Measurements from ENCODE around the gene SLC9A9. TPM values are rescaled to one million over a fixed set of nuclear protein-coding genes. Genes with fewer than 3 reads are reported as not detected.
"Not testable (repeated sequence)": the region's sequence is repeated elsewhere in the genome, so short reads cannot be mapped to it uniquely, and the experiment has no call there.

SLC9A9 gene
- polyA plus RNA-seq, 1 donor (not counting 4 experiments of a cell fraction or from before 2014, with no cell fraction given): 5.2 TPM

GRCh38 chr3:143798151-143798550 is 50.1 kb downstream of the SLC9A9 start:
- H3K9ac ChIP-seq (ENCODE audit: control insufficient read depth, extremely low read depth, insufficient read depth, low read length); H3K36me3 ChIP-seq (ENCODE audit: control insufficient read depth in 2 of 2, extremely low read depth in 1 of 2, insufficient read depth in 2 of 2, low read length in 2 of 2); H4K20me1 ChIP-seq (ENCODE audit: control insufficient read depth, extremely low read depth, insufficient read depth, low read length); H3K4me3 ChIP-seq (ENCODE audit: control insufficient read depth in 2 of 3, extremely low read depth in 1 of 3, insufficient read depth in 2 of 3, low read depth in 1 of 3, low read length in 3 of 3); H3K27ac ChIP-seq (ENCODE audit: control insufficient read depth, insufficient read depth, low read length); H2AFZ ChIP-seq (ENCODE audit: control insufficient read depth, low read length); H3K9me3 ChIP-seq (ENCODE audit: control insufficient read depth, low read depth, low read length); FAIRE-seq; H3K4me1 ChIP-seq (ENCODE audit: control insufficient read depth, extremely low read depth, insufficient read depth, low read length); DNase-seq (ENCODE audit: low read depth, low spot score); H3K27me3 ChIP-seq (ENCODE audit: control insufficient read depth, extremely low read depth, insufficient read depth, low read length); H3K79me2 ChIP-seq (ENCODE audit: control insufficient read depth, insufficient read depth, low read length); H3K9me1 ChIP-seq (ENCODE audit: control insufficient read depth, extremely low read depth, insufficient read depth, low read length); H3K4me2 ChIP-seq (ENCODE audit: control insufficient read depth, extremely low read depth, insufficient read depth, low read depth, low read length); dilution Hi-C loops (cut with MboI; ENCODE audit: extremely low pct_ligation_motif_present, low sequenced_read_pairs): not testable (repeated sequence)

GRCh38 chr3:143795874-143796273 is 52.4 kb downstream of the SLC9A9 start:
- Histone ChIP-seq H3K9me1 (ENCODE audit: control insufficient read depth, extremely low read depth, insufficient read depth, low read length) (no peaks in the 10 kb centered on the region), H3K27ac (ENCODE audit: control insufficient read depth, insufficient read depth, low read length) (no peak overlapping the region), H3K4me1 (ENCODE audit: control insufficient read depth, extremely low read depth, insufficient read depth, low read length) (no peaks in the 10 kb centered on the region), H3K4me3 (ENCODE audit: control insufficient read depth in 2 of 3, extremely low read depth in 1 of 3, insufficient read depth in 2 of 3, low read depth in 1 of 3, low read length in 3 of 3) (no peak overlapping the region), H3K9ac (ENCODE audit: control insufficient read depth, extremely low read depth, insufficient read depth, low read length) (no peak overlapping the region), H3K27me3 (ENCODE audit: control insufficient read depth, extremely low read depth, insufficient read depth, low read length) (no peaks in the 10 kb centered on the region), H3K9me3 (ENCODE audit: control insufficient read depth, low read depth, low read length) (no peaks in the 10 kb centered on the region), H3K36me3 (ENCODE audit: control insufficient read depth in 2 of 2, extremely low read depth in 1 of 2, insufficient read depth in 2 of 2, low read length in 2 of 2) (no peaks in the 10 kb centered on the region), H4K20me1 (ENCODE audit: control insufficient read depth, extremely low read depth, insufficient read depth, low read length) (no peaks in the 10 kb centered on the region), H3K4me2 (ENCODE audit: control insufficient read depth, extremely low read depth, insufficient read depth, low read depth, low read length) (no peak overlapping the region), H2AFZ (ENCODE audit: control insufficient read depth, low read length) (no peak overlapping the region), H3K79me2 (ENCODE audit: control insufficient read depth, insufficient read depth, low read length) (no peaks in the 10 kb centered on the region)
- FAIRE-seq (no peak), DNase-seq (ENCODE audit: low read depth, low spot score) (no peak)
- dilution Hi-C loops (cut with MboI; ENCODE audit: extremely low pct_ligation_motif_present, low sequenced_read_pairs): no loop called here
- TF ChIP-seq EZH2 (IDR thresholded peaks at IDR 0.05; ENCODE audit: low read length): no peak
- peak in 1 of 3 experiments; percentile 3 for TF ChIP-seq CTCF (optimal IDR thresholded peaks at IDR 0.05 in 1 of 3, IDR thresholded peaks at IDR 0.05 in 1 of 3, conservative IDR thresholded peaks at IDR 0.05 in 1 of 3; ENCODE audit: extremely low read depth in 1 of 3, insufficient read depth in 2 of 3, low read length in 3 of 3)

- Histone ChIP-seq H3K79me2 (ENCODE audit: control insufficient read depth, insufficient read depth, low read length) (no peaks in the 10 kb centered on the region), H3K9me1 (ENCODE audit: control insufficient read depth, extremely low read depth, insufficient read depth, low read length) (no peaks in the 10 kb centered on the region), H4K20me1 (ENCODE audit: control insufficient read depth, extremely low read depth, insufficient read depth, low read length) (no peaks in the 10 kb centered on the region), H3K9ac (ENCODE audit: control insufficient read depth, extremely low read depth, insufficient read depth, low read length) (no peak overlapping the region), H3K36me3 (ENCODE audit: control insufficient read depth in 2 of 2, extremely low read depth in 1 of 2, insufficient read depth in 2 of 2, low read length in 2 of 2) (no peaks in the 10 kb centered on the region), H3K4me3 (ENCODE audit: control insufficient read depth in 2 of 3, extremely low read depth in 1 of 3, insufficient read depth in 2 of 3, low read depth in 1 of 3, low read length in 3 of 3) (no peak overlapping the region), H3K4me2 (ENCODE audit: control insufficient read depth, extremely low read depth, insufficient read depth, low read depth, low read length) (no peak overlapping the region), H3K27me3 (ENCODE audit: control insufficient read depth, extremely low read depth, insufficient read depth, low read length) (no peaks in the 10 kb centered on the region), H3K4me1 (ENCODE audit: control insufficient read depth, extremely low read depth, insufficient read depth, low read length) (no peaks in the 10 kb centered on the region), H2AFZ (ENCODE audit: control insufficient read depth, low read length) (no peak overlapping the region), H3K9me3 (ENCODE audit: control insufficient read depth, low read depth, low read length) (no peaks in the 10 kb centered on the region), H3K27ac (ENCODE audit: control insufficient read depth, insufficient read depth, low read length) (no peak overlapping the region)
- DNase-seq (ENCODE audit: low read depth, low spot score) (no peak), FAIRE-seq (no peak)
- dilution Hi-C loops (cut with MboI; ENCODE audit: extremely low pct_ligation_motif_present, low sequenced_read_pairs): no loop called here
- TF ChIP-seq CTCF (optimal IDR thresholded peaks at IDR 0.05 in 1 of 3, IDR thresholded peaks at IDR 0.05 in 1 of 3, conservative IDR thresholded peaks at IDR 0.05 in 1 of 3; ENCODE audit: extremely low read depth in 1 of 3, insufficient read depth in 2 of 3, low read length in 3 of 3): no peak
- no peak for TF ChIP-seq EZH2 (IDR thresholded peaks at IDR 0.05; ENCODE audit: low read length)
These were observed 53.3 kb downstream of the SLC9A9 start for GRCh38 chr3:143794793-143795462.

Measured in keratinocyte (primary cell).